HepG2 (cell line): ENCODE results near the gene MIB2. TPM values are rescaled to one million over a fixed set of nuclear protein-coding genes. Genes with fewer than 3 reads are reported as not detected.

Source experiments
- FOXK2 ChIP-seq: fragments of 450-650 bp; IDR thresholded peaks from 2 replicates; pipeline ENCODE4 v1.6.1; 2016
- HOXA9 ChIP-seq: sonication (generic); formaldehyde crosslinking; IDR thresholded peaks from 2 replicates; pipeline ENCODE4 v1.8.1; 2022; ENCODE audit warnings: missing genetic modification reagents, mild to moderate bottlenecking, moderate library complexity, borderline replicate concordance
- JUN ChIP-seq: sonication (generic); formaldehyde crosslinking; IDR thresholded peaks from 2 replicates; pipeline ENCODE4 v1.4.0; 2020; ENCODE audit warnings: mild to moderate bottlenecking, missing genetic modification reagents
- RBAK ChIP-seq: sonication (generic); formaldehyde crosslinking; IDR thresholded peaks from 2 replicates; pipeline ENCODE4 v1.5.1; 2020; ENCODE audit warnings: mild to moderate bottlenecking, missing genetic modification reagents
- SMAD1 ChIP-seq: sonication (generic); formaldehyde crosslinking; IDR thresholded peaks from 2 replicates; pipeline ENCODE4 v1.4.0; 2020; ENCODE audit warnings: missing genetic modification reagents, low read depth, mild to moderate bottlenecking, borderline replicate concordance
- TBL1XR1 ChIP-seq: fragments of 150-350 bp; IDR thresholded peaks from 2 replicates; pipeline ENCODE4 v1.6.1; 2014; ENCODE audit warnings: borderline replicate concordance, low read length; ENCODE audit not compliant: partially characterized antibody
- ZNF501 ChIP-seq: sonication (generic); formaldehyde crosslinking; IDR thresholded peaks from 2 replicates; pipeline ENCODE4 v1.5.1; 2020; ENCODE audit warnings: mild to moderate bottlenecking, moderate library complexity, missing genetic modification reagents
- ZNF556 ChIP-seq: sonication (generic); formaldehyde crosslinking; IDR thresholded peaks from 2 replicates; pipeline ENCODE4 v1.4.0; 2020; ENCODE audit warnings: mild to moderate bottlenecking, missing genetic modification reagents, borderline replicate concordance
- ZNF558 ChIP-seq: sonication (generic); formaldehyde crosslinking; IDR thresholded peaks from 2 replicates; pipeline ENCODE4 v1.9.0; 2022; ENCODE audit warnings: mild to moderate bottlenecking, missing genetic modification reagents, borderline replicate concordance
- ZNF629 ChIP-seq: sonication (generic); formaldehyde crosslinking; conservative IDR thresholded peaks from 2 replicates; pipeline ENCODE4 v1.5.0; 2020; ENCODE audit warnings: missing genetic modification reagents
- polyA plus RNA-seq, 8 experiments: library from polyadenylated mRNA; depleted of rRNA in 3 of 8; stranded (reverse) in 7 of 8; unstranded in 1 of 8; fragments of >200 nt; fragmentation: Illumina TruSeq in 4 of 8; extraction: Trizol in 4 of 8; gene quantifications; 2 replicates each; pipeline versions ENCODE4 v1.2.1 to v1.2.3, GENCODE V29; 2011 to 2016; ENCODE audit warnings: low read depth in 4 of 8, missing spikeins in 1 of 8, mixed read lengths in 1 of 8; ENCODE audit not compliant: insufficient read depth in 1 of 8
- total RNA-seq, 5 experiments: library from RNA; depleted of rRNA; stranded (reverse); fragments of >200 nt; fragmentation: Illumina TruSeq; extraction: Trizol; gene quantifications; 2 replicates each; pipeline ENCODE4 v1.2.3, GENCODE V29; 2016; ENCODE audit warnings: low read depth in 1 of 5
- TF ChIP-seq, protein P1 (sequence below): sonication (generic); formaldehyde crosslinking; IDR thresholded peaks from 2 replicates; pipeline ENCODE4 v1.8.1; 2023; ENCODE audit warnings: missing genetic modification reagents, inconsistent platforms, borderline replicate concordance
- TF ChIP-seq, protein P2 (sequence below): sonication (generic); IDR thresholded peaks from 2 replicates; pipeline ENCODE4 v1.6.1; 2016; ENCODE audit warnings: low read depth, borderline replicate concordance
- TF ChIP-seq, protein P3 (sequence below): sonication (generic); formaldehyde crosslinking; IDR thresholded peaks from 2 replicates; pipeline ENCODE4 v1.4.0; 2020; ENCODE audit warnings: missing genetic modification reagents, borderline replicate concordance
- TF ChIP-seq, protein P4 (sequence below): sonication (generic); formaldehyde crosslinking; IDR thresholded peaks from 2 replicates; pipeline ENCODE4 v1.4.0; 2020; ENCODE audit warnings: missing genetic modification reagents, borderline replicate concordance
- TF ChIP-seq, protein P5 (sequence below): sonication (generic); formaldehyde crosslinking; IDR thresholded peaks from 2 replicates; pipeline ENCODE4 v1.4.0; 2020; ENCODE audit warnings: missing genetic modification reagents, borderline replicate concordance

The MIB2 gene
- total and polyA plus RNA-seq, 2 of the 13 experiments (the other 11 are each of a cell fraction or from before 2014, with no cell fraction given) = 19.9 to 30.4 TPM

DNA sequence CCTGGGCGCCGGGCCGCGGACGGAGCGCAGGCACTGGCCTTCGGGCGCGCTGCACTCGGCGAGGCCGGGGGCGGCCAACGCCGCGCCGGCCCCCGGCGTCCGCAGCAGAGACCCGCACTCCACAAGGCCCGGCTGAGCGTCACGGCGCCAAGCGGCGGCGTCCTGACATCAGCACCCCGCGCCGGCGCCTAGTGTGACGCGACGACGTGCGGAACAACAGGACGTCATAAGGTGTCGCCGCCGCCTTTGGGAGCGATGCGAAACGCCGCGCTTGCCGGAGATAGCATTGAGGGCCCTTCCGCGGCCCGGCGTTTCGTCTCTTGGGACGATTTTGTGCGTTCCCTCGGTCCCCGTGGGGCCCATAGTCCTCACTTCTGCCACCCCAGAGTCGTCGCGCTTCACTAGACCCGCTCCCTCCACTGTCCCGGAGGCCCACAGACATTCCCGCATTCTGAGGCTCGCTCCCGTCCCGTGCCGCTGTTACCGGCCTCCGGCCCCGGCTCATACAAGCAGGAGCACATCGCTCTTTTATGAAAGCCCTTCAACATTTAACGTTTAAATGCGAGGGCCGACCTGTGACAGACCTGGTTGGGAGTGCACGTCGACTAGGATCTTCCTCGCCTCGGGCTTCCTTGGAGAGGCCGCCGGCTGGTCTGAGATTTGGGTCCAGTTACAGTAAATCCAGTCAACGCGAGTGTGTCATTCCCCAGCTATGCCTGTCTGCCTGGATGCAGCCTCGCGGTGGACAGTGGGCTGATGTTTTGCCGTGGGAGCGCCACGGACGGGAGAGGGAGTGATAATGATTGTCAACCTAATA lies 40.4 kb upstream of the MIB2 start, which contains the start of gene SSU72 (continued):
- TF ChIP-seq ZNF558 (no peak), ZNF556 (no peak), FOXK2 (peak; percentile 73; the same call in 1 of the 2 replicates), RBAK (CRISPR knock-in tag) (no peak), ZNF629 (CRISPR knock-in tag) (no peak), HOXA9 (CRISPR knock-in tag) (no peak), ZNF501 (CRISPR knock-in tag) (peak; percentile 60), JUN (CRISPR knock-in tag) (no peak), TBL1XR1 (no peak), SMAD1 (CRISPR knock-in tag) (no peak)
- TF ChIP-seq, protein P1, sequence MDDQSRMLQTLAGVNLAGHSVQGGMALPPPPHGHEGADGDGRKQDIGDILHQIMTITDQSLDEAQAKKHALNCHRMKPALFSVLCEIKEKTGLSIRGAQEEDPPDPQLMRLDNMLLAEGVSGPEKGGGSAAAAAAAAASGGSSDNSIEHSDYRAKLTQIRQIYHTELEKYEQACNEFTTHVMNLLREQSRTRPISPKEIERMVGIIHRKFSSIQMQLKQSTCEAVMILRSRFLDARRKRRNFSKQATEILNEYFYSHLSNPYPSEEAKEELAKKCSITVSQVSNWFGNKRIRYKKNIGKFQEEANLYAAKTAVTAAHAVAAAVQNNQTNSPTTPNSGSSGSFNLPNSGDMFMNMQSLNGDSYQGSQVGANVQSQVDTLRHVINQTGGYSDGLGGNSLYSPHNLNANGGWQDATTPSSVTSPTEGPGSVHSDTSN (CRISPR knock-in tag) = no peak
- TF ChIP-seq, protein P2, sequence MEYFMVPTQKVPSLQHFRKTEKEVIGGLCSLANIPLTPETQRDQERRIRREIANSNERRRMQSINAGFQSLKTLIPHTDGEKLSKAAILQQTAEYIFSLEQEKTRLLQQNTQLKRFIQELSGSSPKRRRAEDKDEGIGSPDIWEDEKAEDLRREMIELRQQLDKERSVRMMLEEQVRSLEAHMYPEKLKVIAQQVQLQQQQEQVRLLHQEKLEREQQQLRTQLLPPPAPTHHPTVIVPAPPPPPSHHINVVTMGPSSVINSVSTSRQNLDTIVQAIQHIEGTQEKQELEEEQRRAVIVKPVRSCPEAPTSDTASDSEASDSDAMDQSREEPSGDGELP = no peak; the same call in 1 of the 2 replicates
- TF ChIP-seq, protein P3, sequence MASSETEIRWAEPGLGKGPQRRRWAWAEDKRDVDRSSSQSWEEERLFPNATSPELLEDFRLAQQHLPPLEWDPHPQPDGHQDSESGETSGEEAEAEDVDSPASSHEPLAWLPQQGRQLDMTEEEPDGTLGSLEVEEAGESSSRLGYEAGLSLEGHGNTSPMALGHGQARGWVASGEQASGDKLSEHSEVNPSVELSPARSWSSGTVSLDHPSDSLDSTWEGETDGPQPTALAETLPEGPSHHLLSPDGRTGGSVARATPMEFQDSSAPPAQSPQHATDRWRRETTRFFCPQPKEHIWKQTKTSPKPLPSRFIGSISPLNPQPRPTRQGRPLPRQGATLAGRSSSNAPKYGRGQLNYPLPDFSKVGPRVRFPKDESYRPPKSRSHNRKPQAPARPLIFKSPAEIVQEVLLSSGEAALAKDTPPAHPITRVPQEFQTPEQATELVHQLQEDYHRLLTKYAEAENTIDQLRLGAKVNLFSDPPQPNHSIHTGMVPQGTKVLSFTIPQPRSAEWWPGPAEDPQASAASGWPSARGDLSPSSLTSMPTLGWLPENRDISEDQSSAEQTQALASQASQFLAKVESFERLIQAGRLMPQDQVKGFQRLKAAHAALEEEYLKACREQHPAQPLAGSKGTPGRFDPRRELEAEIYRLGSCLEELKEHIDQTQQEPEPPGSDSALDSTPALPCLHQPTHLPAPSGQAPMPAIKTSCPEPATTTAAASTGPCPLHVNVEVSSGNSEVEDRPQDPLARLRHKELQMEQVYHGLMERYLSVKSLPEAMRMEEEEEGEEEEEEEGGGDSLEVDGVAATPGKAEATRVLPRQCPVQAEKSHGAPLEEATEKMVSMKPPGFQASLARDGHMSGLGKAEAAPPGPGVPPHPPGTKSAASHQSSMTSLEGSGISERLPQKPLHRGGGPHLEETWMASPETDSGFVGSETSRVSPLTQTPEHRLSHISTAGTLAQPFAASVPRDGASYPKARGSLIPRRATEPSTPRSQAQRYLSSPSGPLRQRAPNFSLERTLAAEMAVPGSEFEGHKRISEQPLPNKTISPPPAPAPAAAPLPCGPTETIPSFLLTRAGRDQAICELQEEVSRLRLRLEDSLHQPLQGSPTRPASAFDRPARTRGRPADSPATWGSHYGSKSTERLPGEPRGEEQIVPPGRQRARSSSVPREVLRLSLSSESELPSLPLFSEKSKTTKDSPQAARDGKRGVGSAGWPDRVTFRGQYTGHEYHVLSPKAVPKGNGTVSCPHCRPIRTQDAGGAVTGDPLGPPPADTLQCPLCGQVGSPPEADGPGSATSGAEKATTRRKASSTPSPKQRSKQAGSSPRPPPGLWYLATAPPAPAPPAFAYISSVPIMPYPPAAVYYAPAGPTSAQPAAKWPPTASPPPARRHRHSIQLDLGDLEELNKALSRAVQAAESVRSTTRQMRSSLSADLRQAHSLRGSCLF (CRISPR knock-in tag) = no peak
- TF ChIP-seq, protein P4, sequence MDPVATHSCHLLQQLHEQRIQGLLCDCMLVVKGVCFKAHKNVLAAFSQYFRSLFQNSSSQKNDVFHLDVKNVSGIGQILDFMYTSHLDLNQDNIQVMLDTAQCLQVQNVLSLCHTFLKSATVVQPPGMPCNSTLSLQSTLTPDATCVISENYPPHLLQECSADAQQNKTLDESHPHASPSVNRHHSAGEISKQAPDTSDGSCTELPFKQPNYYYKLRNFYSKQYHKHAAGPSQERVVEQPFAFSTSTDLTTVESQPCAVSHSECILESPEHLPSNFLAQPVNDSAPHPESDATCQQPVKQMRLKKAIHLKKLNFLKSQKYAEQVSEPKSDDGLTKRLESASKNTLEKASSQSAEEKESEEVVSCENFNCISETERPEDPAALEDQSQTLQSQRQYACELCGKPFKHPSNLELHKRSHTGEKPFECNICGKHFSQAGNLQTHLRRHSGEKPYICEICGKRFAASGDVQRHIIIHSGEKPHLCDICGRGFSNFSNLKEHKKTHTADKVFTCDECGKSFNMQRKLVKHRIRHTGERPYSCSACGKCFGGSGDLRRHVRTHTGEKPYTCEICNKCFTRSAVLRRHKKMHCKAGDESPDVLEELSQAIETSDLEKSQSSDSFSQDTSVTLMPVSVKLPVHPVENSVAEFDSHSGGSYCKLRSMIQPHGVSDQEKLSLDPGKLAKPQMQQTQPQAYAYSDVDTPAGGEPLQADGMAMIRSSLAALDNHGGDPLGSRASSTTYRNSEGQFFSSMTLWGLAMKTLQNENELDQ = no peak
- TF ChIP-seq, protein P5, sequence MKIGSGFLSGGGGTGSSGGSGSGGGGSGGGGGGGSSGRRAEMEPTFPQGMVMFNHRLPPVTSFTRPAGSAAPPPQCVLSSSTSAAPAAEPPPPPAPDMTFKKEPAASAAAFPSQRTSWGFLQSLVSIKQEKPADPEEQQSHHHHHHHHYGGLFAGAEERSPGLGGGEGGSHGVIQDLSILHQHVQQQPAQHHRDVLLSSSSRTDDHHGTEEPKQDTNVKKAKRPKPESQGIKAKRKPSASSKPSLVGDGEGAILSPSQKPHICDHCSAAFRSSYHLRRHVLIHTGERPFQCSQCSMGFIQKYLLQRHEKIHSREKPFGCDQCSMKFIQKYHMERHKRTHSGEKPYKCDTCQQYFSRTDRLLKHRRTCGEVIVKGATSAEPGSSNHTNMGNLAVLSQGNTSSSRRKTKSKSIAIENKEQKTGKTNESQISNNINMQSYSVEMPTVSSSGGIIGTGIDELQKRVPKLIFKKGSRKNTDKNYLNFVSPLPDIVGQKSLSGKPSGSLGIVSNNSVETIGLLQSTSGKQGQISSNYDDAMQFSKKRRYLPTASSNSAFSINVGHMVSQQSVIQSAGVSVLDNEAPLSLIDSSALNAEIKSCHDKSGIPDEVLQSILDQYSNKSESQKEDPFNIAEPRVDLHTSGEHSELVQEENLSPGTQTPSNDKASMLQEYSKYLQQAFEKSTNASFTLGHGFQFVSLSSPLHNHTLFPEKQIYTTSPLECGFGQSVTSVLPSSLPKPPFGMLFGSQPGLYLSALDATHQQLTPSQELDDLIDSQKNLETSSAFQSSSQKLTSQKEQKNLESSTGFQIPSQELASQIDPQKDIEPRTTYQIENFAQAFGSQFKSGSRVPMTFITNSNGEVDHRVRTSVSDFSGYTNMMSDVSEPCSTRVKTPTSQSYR (CRISPR knock-in tag) = 0 out of 2 replicates have a peak, but pooled peaks have one; percentile 11
